ENCODE measurements around the gene SMIM26. TPM values are rescaled to one million over a fixed set of nuclear protein-coding genes. Genes with fewer than 3 reads are reported as not detected.
"Not testable (repeated sequence)": the region's sequence is repeated elsewhere in the genome, so short reads cannot be mapped to it uniquely, and the experiment has no call there.

SMIM26 gene
- total RNA-seq (100 to 1,000 TPM in 2 of 7 donors, 10 to 100 TPM in 5; 65.7 to 253 (median 89.4) TPM), polyA plus RNA-seq (100 to 1,000 TPM; 166 to 205 TPM)
- long read RNA-seq, donor 1, transcript SMIM26-201 (2 exons, 505 nt) = major isoform, 5 of 11 reads
- long read RNA-seq, donor 1, partial matches to known transcripts = 0 of 11 reads
- long read RNA-seq, donor 1, other reads (novel, unspliced or antisense) = 0 of 11 reads
- long read RNA-seq, donor 2, transcript SMIM26-201 (2 exons, 505 nt) = minor isoform, 22 of 61 reads
- long read RNA-seq, donor 2, transcript SMIM26-202 (2 exons, 575 nt) = major isoform, 38 of 61 reads
- long read RNA-seq, donor 2, partial matches to known transcripts = 0 of 61 reads
- long read RNA-seq, donor 2, other reads (novel, unspliced or antisense) = 0 of 61 reads
- long read RNA-seq, donor 3, transcript SMIM26-202 (2 exons, 575 nt) = major isoform, 36 of 62 reads
- long read RNA-seq, donor 3, transcript SMIM26-201 (2 exons, 505 nt) = minor isoform, 26 of 62 reads
- long read RNA-seq, donor 3, partial matches to known transcripts = 0 of 62 reads
- long read RNA-seq, donor 3, other reads (novel, unspliced or antisense) = 0 of 62 reads

GRCh38 chr20:18566892-18567738 is at the start of gene SMIM26:
Gene SMIM26, plus strand, starts transcription at chr20:18567432. Its CDS starts 47 bp downstream, at chr20:18567479.
- Histone ChIP-seq H3K27me3 (no peaks in the 10 kb centered on the region), H3K9me3 (no peaks in the 10 kb centered on the region), H3K4me1 (ENCODE audit: insufficient read depth) (peaks cover 2% of the 10 kb centered on the region), H3K27ac (peak within 1 kb of the TSS; percentile 28 to 86), H3K4me3 (peak within 1 kb of the TSS; percentile 78), H3K36me3 (no peaks in the 10 kb centered on the region)
- DNase-seq = peak; percentile 92 to 95 (median 94)
- whole genome bisulfite sequencing, 3 donors = 0 to 1% (median 0%) methylated on average over 49 to 51 of the region's 51 CpGs
- intact Hi-C loops (cut with DNase I) = no loop called here
- TF ChIP-seq EP300 (IDR thresholded peaks at IDR 0.05) (no peak), POLR2A (IDR thresholded peaks at IDR 0.05) (peak; percentile 46)

- 91 to 97% (median 96%) methylated on average over 9 of the region's 9 CpGs for WGBS, 3 donors
- H3K27ac ChIP-seq; H3K9me3 ChIP-seq; DNase-seq; H3K27me3 ChIP-seq; H3K4me1 ChIP-seq (ENCODE audit: insufficient read depth); intact Hi-C loops (cut with DNase I); H3K36me3 ChIP-seq; H3K4me3 ChIP-seq: not testable (repeated sequence)
Measured at GRCh38 chr20:18522066-18522465, 45.2 kb upstream of the SMIM26 start.

DNA sequence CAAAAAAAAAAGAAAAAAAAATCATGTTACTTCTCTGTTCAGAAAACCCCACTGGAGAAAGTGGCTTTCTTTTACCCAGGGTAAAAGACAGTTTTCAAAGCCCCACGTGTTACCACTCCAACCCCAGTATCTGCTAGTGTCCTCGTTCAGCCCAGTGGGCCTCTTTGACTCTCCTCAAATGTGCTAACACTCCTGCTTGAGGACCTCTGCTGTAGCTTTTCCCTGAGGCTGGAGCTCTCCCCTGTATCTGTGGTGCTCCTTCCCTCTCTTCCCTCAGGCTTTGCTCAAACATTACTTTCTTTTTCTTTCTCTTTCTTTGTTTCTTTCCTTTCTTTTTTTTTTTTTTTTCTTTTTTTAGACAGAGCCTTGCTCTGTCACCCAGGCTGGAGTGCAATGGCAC is 44.2 kb upstream of the SMIM26 start:
- Histone ChIP-seq H3K9me3 (no peaks in the 10 kb centered on the region), H3K36me3 (no peaks in the 10 kb centered on the region), H3K27me3 (no peaks in the 10 kb centered on the region), H3K27ac (no peak overlapping the region), H3K4me1 (ENCODE audit: insufficient read depth) (no peaks in the 10 kb centered on the region), H3K4me3 (no peak overlapping the region)
- intact Hi-C loops (cut with DNase I) = no loop called here
- TF ChIP-seq, protein P1, sequence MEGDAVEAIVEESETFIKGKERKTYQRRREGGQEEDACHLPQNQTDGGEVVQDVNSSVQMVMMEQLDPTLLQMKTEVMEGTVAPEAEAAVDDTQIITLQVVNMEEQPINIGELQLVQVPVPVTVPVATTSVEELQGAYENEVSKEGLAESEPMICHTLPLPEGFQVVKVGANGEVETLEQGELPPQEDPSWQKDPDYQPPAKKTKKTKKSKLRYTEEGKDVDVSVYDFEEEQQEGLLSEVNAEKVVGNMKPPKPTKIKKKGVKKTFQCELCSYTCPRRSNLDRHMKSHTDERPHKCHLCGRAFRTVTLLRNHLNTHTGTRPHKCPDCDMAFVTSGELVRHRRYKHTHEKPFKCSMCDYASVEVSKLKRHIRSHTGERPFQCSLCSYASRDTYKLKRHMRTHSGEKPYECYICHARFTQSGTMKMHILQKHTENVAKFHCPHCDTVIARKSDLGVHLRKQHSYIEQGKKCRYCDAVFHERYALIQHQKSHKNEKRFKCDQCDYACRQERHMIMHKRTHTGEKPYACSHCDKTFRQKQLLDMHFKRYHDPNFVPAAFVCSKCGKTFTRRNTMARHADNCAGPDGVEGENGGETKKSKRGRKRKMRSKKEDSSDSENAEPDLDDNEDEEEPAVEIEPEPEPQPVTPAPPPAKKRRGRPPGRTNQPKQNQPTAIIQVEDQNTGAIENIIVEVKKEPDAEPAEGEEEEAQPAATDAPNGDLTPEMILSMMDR (IDR thresholded peaks at IDR 0.05) = no peak
- no peak for TF ChIP-seq EP300 (IDR thresholded peaks at IDR 0.05)
- TF ChIP-seq POLR2A (IDR thresholded peaks at IDR 0.05) = no peak
- WGBS, 3 donors = 85 to 94% (median 85%) methylated on average over 2 of the region's 2 CpGs
- no peak for DNase-seq

DNA sequence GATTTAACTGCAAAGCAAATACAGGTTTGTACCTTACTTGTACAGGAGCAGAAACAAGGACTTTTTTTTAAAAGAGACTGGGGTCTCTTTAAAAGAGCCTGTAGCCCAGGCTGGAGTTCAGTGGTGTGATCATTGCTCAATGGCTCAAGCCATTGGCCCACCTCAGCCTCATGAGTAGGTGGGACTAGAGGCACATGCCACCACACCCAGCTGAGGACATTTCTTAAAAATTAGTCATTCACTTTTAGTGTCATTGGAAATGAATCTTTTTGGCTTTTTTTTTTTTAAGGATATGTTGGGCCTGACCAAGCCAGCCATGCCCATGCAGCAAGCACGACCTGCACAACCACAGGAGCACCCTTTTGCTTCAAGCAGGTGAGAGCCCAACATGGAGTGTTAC is 42.6 kb upstream of the SMIM26 start:
- DNase-seq = no peak
- intact Hi-C loops (cut with DNase I) = no loop called here
- Histone ChIP-seq H3K36me3 (no peaks in the 10 kb centered on the region), H3K4me3 (no peak overlapping the region), H3K9me3 (no peaks in the 10 kb centered on the region), H3K27ac (no peak overlapping the region), H3K4me1 (ENCODE audit: insufficient read depth) (no peaks in the 10 kb centered on the region), H3K27me3 (no peaks in the 10 kb centered on the region)
- TF ChIP-seq, protein P1 (IDR thresholded peaks at IDR 0.05) = no peak
- TF ChIP-seq POLR2A (IDR thresholded peaks at IDR 0.05) (no peak), EP300 (IDR thresholded peaks at IDR 0.05) (no peak)
- WGBS, 3 donors = 95 to 97% (median 96%) methylated on average over 1 of the region's 1 CpG

DNA sequence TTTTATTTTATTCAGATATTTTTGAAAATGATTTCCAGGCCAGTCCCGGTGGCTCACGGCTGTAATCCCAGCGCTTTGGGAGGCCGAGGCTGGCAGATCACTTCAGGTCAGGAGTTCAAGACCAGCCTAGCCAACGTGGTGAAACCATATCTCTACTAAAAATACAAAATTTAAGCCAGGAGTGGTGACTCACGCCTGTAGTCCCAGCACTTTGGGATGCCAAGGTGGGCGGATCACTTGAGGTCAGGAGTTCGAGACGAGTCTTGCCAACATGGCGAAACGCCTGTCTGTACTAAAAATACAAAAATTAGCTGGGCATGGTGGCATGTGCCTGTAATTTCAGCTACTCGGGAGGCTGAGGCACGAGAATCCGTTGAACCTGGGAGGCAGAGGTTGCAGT is 40.5 kb upstream of the SMIM26 start:
- H3K9me3 ChIP-seq; H3K4me3 ChIP-seq; H3K36me3 ChIP-seq; H3K27me3 ChIP-seq; intact Hi-C loops (cut with DNase I); DNase-seq; H3K27ac ChIP-seq; H3K4me1 ChIP-seq (ENCODE audit: insufficient read depth): not testable (repeated sequence)
- 78 to 84% (median 79%) methylated on average over 14 of the region's 14 CpGs for WGBS, 3 donors

Measured in ovary (tissue), 10 donors.